Cardiac muscle cell (in vitro differentiated cells and primary cell): ENCODE results near the gene TLDC2. TPM values are rescaled to one million over a fixed set of nuclear protein-coding genes. Genes with fewer than 3 reads are reported as not detected.
"Not testable (repeated sequence)": the region's sequence is repeated elsewhere in the genome, so short reads cannot be mapped to it uniquely, and the experiment has no call there.

ENCODE experiments used
- DNase-seq, 2 donors: peaks; one replicate each; pipeline versions ENCODE4 v3.0.0 to v3.0.0-alpha.2; 2010 to 2017; ENCODE audit warnings: low read depth in 1 of 2, low spot score in 1 of 2
- H3K27ac ChIP-seq: fragments of 200-600 bp; sonication (generic); 2 replicates; pipeline ENCODE4 v1.5.1; 2016
- H3K27me3 ChIP-seq: fragments of 200-600 bp; sonication (generic); 2 replicates; pipeline ENCODE4 v1.6.0; 2016; ENCODE audit warnings: control low read depth
- H3K36me3 ChIP-seq: fragments of 200-600 bp; sonication (generic); 2 replicates; pipeline ENCODE4 v1.5.1; 2016; ENCODE audit warnings: control low read depth
- H3K4me1 ChIP-seq: fragments of 200-600 bp; sonication (generic); 2 replicates; pipeline ENCODE4 v1.8.1; 2017; ENCODE audit warnings: low read depth, mild to moderate bottlenecking, mixed run types
- H3K4me3 ChIP-seq: fragments of 200-600 bp; sonication (generic); 2 replicates; pipeline ENCODE4 v1.5.1; 2016; ENCODE audit warnings: mild to moderate bottlenecking
- H3K9me3 ChIP-seq: fragments of 200-600 bp; sonication (generic); 2 replicates; pipeline ENCODE4 v1.5.1; 2017; ENCODE audit warnings: low read depth, mild to moderate bottlenecking, control low read depth
- CTCF ChIP-seq: IDR thresholded peaks from 2 replicates; pipeline ENCODE4 v1.5.1; 2012; ENCODE audit warnings: low read depth, mild to moderate bottlenecking, low read length
- polyA plus RNA-seq: library from polyadenylated mRNA; unstranded; fragments of >200 nt; fragmentation: Nextera tagmentation; extraction: Ambion mirVana; gene quantifications from 2 replicates; pipeline ENCODE4 v1.2.1, GENCODE V29; 2016
- total RNA-seq: library from RNA; depleted of rRNA; stranded (reverse); fragments of >200 nt; gene quantifications from 2 replicates; pipeline ENCODE4 v1.2.3, GENCODE V29; 2016

The TLDC2 gene
- total and polyA plus RNA-seq, 2 experiments from 2014 or later = not detected

DNA sequence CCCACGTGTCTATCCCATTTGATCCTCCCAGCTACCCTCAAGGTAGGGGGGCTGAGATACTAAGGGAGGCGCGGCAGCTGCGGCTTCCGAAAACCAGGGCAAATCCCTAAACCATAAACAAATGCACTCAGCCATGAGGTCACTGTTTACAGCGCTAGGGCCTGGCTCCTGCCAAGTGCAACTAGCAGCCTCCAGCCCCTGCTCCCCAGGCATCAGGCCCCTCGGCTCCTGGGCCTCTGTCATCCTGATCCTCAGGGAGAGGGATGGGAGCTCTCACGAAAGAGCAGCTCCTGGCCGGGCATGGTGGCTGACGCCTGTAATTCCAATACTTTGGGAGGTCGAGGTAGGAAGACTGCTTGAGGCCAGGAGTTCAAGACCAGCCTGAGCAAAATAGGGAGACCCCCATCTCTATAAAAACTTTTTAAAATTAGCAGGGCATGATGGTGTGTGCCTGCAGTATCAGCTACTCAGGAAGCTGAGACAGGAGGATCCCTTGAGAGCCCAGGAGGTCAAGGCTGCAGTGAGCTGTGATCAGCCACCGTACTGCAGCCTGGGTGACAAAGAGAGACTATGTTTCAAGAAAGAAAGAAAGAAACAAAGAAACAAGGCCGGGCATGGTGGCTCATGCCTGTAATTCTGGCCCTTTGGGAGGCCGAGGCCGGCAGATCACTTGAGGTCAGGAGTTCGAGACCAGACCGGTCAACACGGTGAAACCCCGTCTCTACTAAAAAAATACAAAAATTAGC, 42.5 kb upstream of the TLDC2 start:
- Histone ChIP-seq H3K9me3 (no peaks in the 10 kb centered on the region), H3K4me1 (peaks cover 14% of the 10 kb centered on the region), H3K4me3 (no peak overlapping the region), H3K27ac (peak overlapping the region; percentile 3), H3K27me3 (no peaks in the 10 kb centered on the region), H3K36me3 (peaks cover 10% of the 10 kb centered on the region)
- DNase-seq = no peak
- no peak for TF ChIP-seq CTCF

DNA sequence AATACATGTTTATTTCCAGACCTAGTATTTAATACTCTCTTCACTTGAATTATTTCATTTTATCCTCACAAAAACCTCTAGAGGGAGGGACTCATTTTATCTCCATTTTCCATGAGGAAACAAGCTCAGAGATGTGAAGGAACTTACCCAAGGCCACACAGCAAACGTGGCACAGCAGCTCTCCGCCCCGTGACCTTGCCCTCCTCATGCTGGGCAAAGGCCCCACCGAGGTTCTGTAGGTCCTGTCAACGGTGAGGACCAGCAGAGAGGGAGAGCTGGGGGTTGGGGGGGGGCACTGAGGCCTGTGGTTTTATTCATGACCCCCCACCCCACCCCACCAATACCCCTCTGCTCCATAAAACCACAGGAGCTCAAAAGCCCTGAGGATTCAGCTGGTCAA, 40.9 kb upstream of the TLDC2 start:
- Histone ChIP-seq H3K27ac (no peak overlapping the region), H3K36me3 (peaks cover 3% of the 10 kb centered on the region), H3K4me3 (no peak overlapping the region), H3K4me1 (peaks cover 14% of the 10 kb centered on the region), H3K27me3 (no peaks in the 10 kb centered on the region), H3K9me3 (no peaks in the 10 kb centered on the region)
- TF ChIP-seq CTCF = no peak
- DNase-seq = no peak

DNA sequence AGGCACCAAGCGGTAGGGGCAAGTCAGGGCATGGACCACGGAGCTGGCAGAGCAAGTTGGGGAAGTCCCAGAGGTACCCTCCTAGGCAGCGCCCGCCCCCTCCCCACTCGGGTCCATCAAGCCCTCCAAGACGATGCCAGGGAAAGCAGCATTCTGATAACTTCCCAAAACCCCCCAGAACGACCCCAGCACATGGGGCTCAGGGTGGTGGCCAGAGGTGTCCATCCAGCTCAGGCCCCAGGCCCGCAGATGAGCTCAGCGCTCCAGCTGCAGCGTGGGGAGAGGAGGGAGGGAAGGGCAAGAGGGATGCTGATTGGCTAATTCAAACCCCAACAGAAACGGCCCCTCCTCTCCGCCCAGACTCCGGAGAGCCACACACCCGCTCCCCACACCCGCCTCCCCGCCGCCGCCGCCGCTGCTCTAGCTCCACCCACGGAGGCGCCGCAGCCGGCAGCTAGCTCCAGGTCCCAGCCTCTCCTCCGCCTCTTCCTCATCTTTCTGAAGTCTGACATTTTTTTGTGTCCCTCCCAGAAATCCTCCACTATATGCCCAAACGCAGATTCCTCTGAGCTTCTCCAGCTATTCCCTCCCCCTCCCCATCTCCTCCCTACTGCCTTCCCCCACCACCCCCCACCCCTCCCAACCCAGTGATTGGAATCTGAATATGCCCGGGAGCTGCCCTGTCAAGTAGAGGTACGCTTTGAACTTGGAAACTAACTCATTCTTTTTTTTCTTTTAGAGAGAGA, 40.3 kb upstream of the TLDC2 start:
- peaks cover 13% of the 10 kb centered on the region for H3K4me1 ChIP-seq
- H3K27ac ChIP-seq = no peak overlapping the region
- H3K27me3 ChIP-seq = no peaks in the 10 kb centered on the region
- no peak for TF ChIP-seq CTCF
- no peak overlapping the region for H3K4me3 ChIP-seq
- no peaks in the 10 kb centered on the region for H3K9me3 ChIP-seq
- H3K36me3 ChIP-seq = peaks cover 3% of the 10 kb centered on the region
- peak; percentile 95 to 97 for DNase-seq

GRCh38 chr20:36836591-36837269, 39.2 kb upstream of the TLDC2 start:
- H3K27ac ChIP-seq = peak overlapping the region; percentile 75
- peak; percentile 55 for TF ChIP-seq CTCF
- DNase-seq = peak; percentile 65
- no peak overlapping the region for H3K4me3 ChIP-seq
- H3K27me3 ChIP-seq = no peaks in the 10 kb centered on the region
- peaks cover 3% of the 10 kb centered on the region for H3K36me3 ChIP-seq
- H3K9me3 ChIP-seq = no peaks in the 10 kb centered on the region
- H3K4me1 ChIP-seq = peaks cover 8% of the 10 kb centered on the region

GRCh38 chr20:36838376-36838775, 37.6 kb upstream of the TLDC2 start:
- H3K4me3 ChIP-seq, H3K27ac ChIP-seq, DNase-seq, H3K36me3 ChIP-seq, H3K9me3 ChIP-seq, H3K4me1 ChIP-seq, H3K27me3 ChIP-seq: not testable (repeated sequence)
